ENCODE measurements around the gene CA5A.
A peak's percentile ranks its signal among the peaks of the same experiment; 100 is the strongest.
"Not testable (repeated sequence)": the region's sequence is repeated elsewhere in the genome, so short reads cannot be mapped to it uniquely, and the experiment has no call there.

The CA5A gene

GRCh38 chr16:87891764-87892163 is 44.6 kb downstream of the CA5A start:
- Histone ChIP-seq H2AK5ac (ENCODE audit: low read length) (no peak overlapping the region), H3K79me1 (ENCODE audit: low read length) (no peaks in the 10 kb centered on the region), H4K8ac (ENCODE audit: low read depth, low read length) (no peak overlapping the region), H2BK5ac (ENCODE audit: low read length) (no peak overlapping the region), H2BK15ac (replicated peaks; ENCODE audit: low read depth) (no peak overlapping the region), H3K23ac (ENCODE audit: low read length) (no peak overlapping the region), H3K4ac (ENCODE audit: low read depth, low read length) (no peak overlapping the region), H3K36me3 (ENCODE audit: control insufficient read depth, insufficient read depth, low read length) (no peaks in the 10 kb centered on the region), H3K27me3 (ENCODE audit: insufficient read depth, low read length, poor library complexity) (no peaks in the 10 kb centered on the region), H4K5ac (ENCODE audit: low read length) (no peak overlapping the region), H3K4me2 (ENCODE audit: low read length) (no peak overlapping the region), H3K9ac (ENCODE audit: low read length) (no peak overlapping the region), H2BK120ac (ENCODE audit: low read depth, low read length) (no peak overlapping the region), H3K27ac (ENCODE audit: low read depth, low read length) (no peak overlapping the region), H3K4me3 (ENCODE audit: low read length) (no peak overlapping the region), H3K56ac (ENCODE audit: low read length) (no peak overlapping the region), H3K18ac (ENCODE audit: low read length) (no peak overlapping the region), H3K4me1 (ENCODE audit: control insufficient read depth, low read depth, low read length) (no peaks in the 10 kb centered on the region), H3K79me2 (ENCODE audit: control insufficient read depth, insufficient read depth, low read length) (no peaks in the 10 kb centered on the region)
- DNase-seq, result no peak
- no CpG with 5 or more reads among the region's 21 CpGs for WGBS (ENCODE audit: extremely low coverage, insufficient coverage, low lambda C conversion rate)

- H3K4ac ChIP-seq (ENCODE audit: low read depth, low read length); H3K79me2 ChIP-seq (ENCODE audit: control insufficient read depth, insufficient read depth, low read length); H3K4me2 ChIP-seq (ENCODE audit: low read length); H3K18ac ChIP-seq (ENCODE audit: low read length); H2BK120ac ChIP-seq (ENCODE audit: low read depth, low read length); H3K56ac ChIP-seq (ENCODE audit: low read length); H3K4me1 ChIP-seq (ENCODE audit: control insufficient read depth, low read depth, low read length); H3K23ac ChIP-seq (ENCODE audit: low read length); H3K9ac ChIP-seq (ENCODE audit: low read length); H2BK5ac ChIP-seq (ENCODE audit: low read length); H2BK15ac ChIP-seq (replicated peaks; ENCODE audit: low read depth); H2AK5ac ChIP-seq (ENCODE audit: low read length); H4K8ac ChIP-seq (ENCODE audit: low read depth, low read length); H3K4me3 ChIP-seq (ENCODE audit: low read length); H3K79me1 ChIP-seq (ENCODE audit: low read length); H4K5ac ChIP-seq (ENCODE audit: low read length); DNase-seq; H3K36me3 ChIP-seq (ENCODE audit: control insufficient read depth, insufficient read depth, low read length); H3K27me3 ChIP-seq (ENCODE audit: insufficient read depth, low read length, poor library complexity); H3K27ac ChIP-seq (ENCODE audit: low read depth, low read length): not testable (repeated sequence)
- no CpG with 5 or more reads among the region's 10 CpGs for WGBS (ENCODE audit: extremely low coverage, insufficient coverage, low lambda C conversion rate)
Measured at GRCh38 chr16:87889762-87890161, 46.6 kb downstream of the CA5A start.

GRCh38 chr16:87888346-87888745 is 48.0 kb downstream of the CA5A start:
- not testable (repeated sequence) for H3K4ac ChIP-seq (ENCODE audit: low read depth, low read length); H2BK120ac ChIP-seq (ENCODE audit: low read depth, low read length); H3K27me3 ChIP-seq (ENCODE audit: insufficient read depth, low read length, poor library complexity); H4K8ac ChIP-seq (ENCODE audit: low read depth, low read length); H3K9ac ChIP-seq (ENCODE audit: low read length); H3K18ac ChIP-seq (ENCODE audit: low read length); H3K56ac ChIP-seq (ENCODE audit: low read length); H3K23ac ChIP-seq (ENCODE audit: low read length); H3K4me1 ChIP-seq (ENCODE audit: control insufficient read depth, low read depth, low read length); H3K36me3 ChIP-seq (ENCODE audit: control insufficient read depth, insufficient read depth, low read length); H3K79me1 ChIP-seq (ENCODE audit: low read length); H3K4me3 ChIP-seq (ENCODE audit: low read length); H2BK15ac ChIP-seq (replicated peaks; ENCODE audit: low read depth); H4K5ac ChIP-seq (ENCODE audit: low read length); DNase-seq; H2BK5ac ChIP-seq (ENCODE audit: low read length); H3K79me2 ChIP-seq (ENCODE audit: control insufficient read depth, insufficient read depth, low read length); H2AK5ac ChIP-seq (ENCODE audit: low read length); H3K4me2 ChIP-seq (ENCODE audit: low read length); H3K27ac ChIP-seq (ENCODE audit: low read depth, low read length)
- WGBS (ENCODE audit: extremely low coverage, insufficient coverage, low lambda C conversion rate), result no CpG with 5 or more reads among the region's 7 CpGs

GRCh38 chr16:87887931-87888330 is 48.4 kb downstream of the CA5A start:
- H3K27ac ChIP-seq (ENCODE audit: low read depth, low read length); H3K36me3 ChIP-seq (ENCODE audit: control insufficient read depth, insufficient read depth, low read length); H3K23ac ChIP-seq (ENCODE audit: low read length); H4K8ac ChIP-seq (ENCODE audit: low read depth, low read length); H3K4me2 ChIP-seq (ENCODE audit: low read length); DNase-seq; H3K4me3 ChIP-seq (ENCODE audit: low read length); H3K4ac ChIP-seq (ENCODE audit: low read depth, low read length); H3K56ac ChIP-seq (ENCODE audit: low read length); H2BK5ac ChIP-seq (ENCODE audit: low read length); H3K79me1 ChIP-seq (ENCODE audit: low read length); H3K79me2 ChIP-seq (ENCODE audit: control insufficient read depth, insufficient read depth, low read length); H3K27me3 ChIP-seq (ENCODE audit: insufficient read depth, low read length, poor library complexity); H3K9ac ChIP-seq (ENCODE audit: low read length); H3K4me1 ChIP-seq (ENCODE audit: control insufficient read depth, low read depth, low read length); H3K18ac ChIP-seq (ENCODE audit: low read length); H2AK5ac ChIP-seq (ENCODE audit: low read length); H2BK15ac ChIP-seq (replicated peaks; ENCODE audit: low read depth); H4K5ac ChIP-seq (ENCODE audit: low read length); H2BK120ac ChIP-seq (ENCODE audit: low read depth, low read length): not testable (repeated sequence)
- no CpG with 5 or more reads among the region's 8 CpGs for WGBS (ENCODE audit: extremely low coverage, insufficient coverage, low lambda C conversion rate)

GRCh38 chr16:87885371-87885967 is 50.9 kb downstream of the CA5A start:
- H3K56ac ChIP-seq (ENCODE audit: low read length); H2BK15ac ChIP-seq (replicated peaks; ENCODE audit: low read depth); H3K79me2 ChIP-seq (ENCODE audit: control insufficient read depth, insufficient read depth, low read length); H3K23ac ChIP-seq (ENCODE audit: low read length); DNase-seq; H3K9ac ChIP-seq (ENCODE audit: low read length); H3K27ac ChIP-seq (ENCODE audit: low read depth, low read length); H2AK5ac ChIP-seq (ENCODE audit: low read length); H3K4me1 ChIP-seq (ENCODE audit: control insufficient read depth, low read depth, low read length); H3K27me3 ChIP-seq (ENCODE audit: insufficient read depth, low read length, poor library complexity); H4K5ac ChIP-seq (ENCODE audit: low read length); H3K4ac ChIP-seq (ENCODE audit: low read depth, low read length); H3K79me1 ChIP-seq (ENCODE audit: low read length); H3K18ac ChIP-seq (ENCODE audit: low read length); H4K8ac ChIP-seq (ENCODE audit: low read depth, low read length); H2BK120ac ChIP-seq (ENCODE audit: low read depth, low read length); H3K4me2 ChIP-seq (ENCODE audit: low read length); H2BK5ac ChIP-seq (ENCODE audit: low read length); H3K36me3 ChIP-seq (ENCODE audit: control insufficient read depth, insufficient read depth, low read length); H3K4me3 ChIP-seq (ENCODE audit: low read length): not testable (repeated sequence)
- WGBS (ENCODE audit: extremely low coverage, insufficient coverage, low lambda C conversion rate), result no CpG with 5 or more reads among the region's 8 CpGs

- Histone ChIP-seq H3K79me2 (ENCODE audit: control insufficient read depth, insufficient read depth, low read length) (no peaks in the 10 kb centered on the region), H3K36me3 (ENCODE audit: control insufficient read depth, insufficient read depth, low read length) (no peaks in the 10 kb centered on the region), H3K4ac (ENCODE audit: low read depth, low read length) (no peak overlapping the region), H3K18ac (ENCODE audit: low read length) (no peak overlapping the region), H2AK5ac (ENCODE audit: low read length) (no peak overlapping the region), H3K4me3 (ENCODE audit: low read length) (no peak overlapping the region), H3K23ac (ENCODE audit: low read length) (no peak overlapping the region), H3K9ac (ENCODE audit: low read length) (no peak overlapping the region), H3K27me3 (ENCODE audit: insufficient read depth, low read length, poor library complexity) (no peaks in the 10 kb centered on the region), H3K4me1 (ENCODE audit: control insufficient read depth, low read depth, low read length) (no peaks in the 10 kb centered on the region), H2BK5ac (ENCODE audit: low read length) (no peak overlapping the region), H3K79me1 (ENCODE audit: low read length) (no peaks in the 10 kb centered on the region), H3K4me2 (ENCODE audit: low read length) (no peak overlapping the region), H3K56ac (ENCODE audit: low read length) (peak overlapping the region; percentile 34), H3K27ac (ENCODE audit: low read depth, low read length) (no peak overlapping the region), H2BK120ac (ENCODE audit: low read depth, low read length) (no peak overlapping the region), H4K5ac (ENCODE audit: low read length) (no peak overlapping the region), H4K8ac (ENCODE audit: low read depth, low read length) (no peak overlapping the region), H2BK15ac (replicated peaks; ENCODE audit: low read depth) (no peak overlapping the region)
- no peak for DNase-seq
- WGBS (ENCODE audit: extremely low coverage, insufficient coverage, low lambda C conversion rate), result no CpG with 5 or more reads among the region's 29 CpGs
Measured at GRCh38 chr16:87882436-87883019, 53.8 kb downstream of the CA5A start.

Data from mesendoderm (in vitro differentiated cells).